H1 (cell line): ENCODE results near the gene BCAP31.

ENCODE experiments used
- BACH1 ChIP-seq: IDR thresholded peaks from 2 replicates; pipeline ENCODE4 v1.6.1; 2012; ENCODE audit warnings: low read length, improper control_type of control experiment
- POLR2AphosphoS5 ChIP-seq: IDR thresholded peaks from 2 replicates; pipeline ENCODE4 v1.6.1; 2011; ENCODE audit warnings: low read depth, low read length
- RAD21 ChIP-seq, 2 experiments: IDR thresholded peaks in 1 of 2; conservative IDR thresholded peaks in 1 of 2; 2 replicates each; pipeline ENCODE4 v1.6.1; 2011; ENCODE audit warnings: low read depth in 2 of 2, low read length in 2 of 2, improper control_type of control experiment in 1 of 2, inconsistent platforms in 1 of 2, mild to moderate bottlenecking in 1 of 2, moderate library complexity in 1 of 2
- TAF1 ChIP-seq: IDR thresholded peaks from 2 replicates; pipeline ENCODE4 v1.6.1; 2011; ENCODE audit warnings: mild to moderate bottlenecking, low read depth, low read length
- TF ChIP-seq, protein P1 (sequence below), 3 experiments: IDR thresholded peaks; 1 replicate in 2 of 3; 2 replicates in 1 of 3; pipeline versions ENCODE4 v1.5.1 to v1.6.1; 2011; ENCODE audit warnings: low read length in 3 of 3, mild to moderate bottlenecking in 3 of 3, inconsistent platforms in 2 of 3, low read depth in 1 of 3, moderate library complexity in 1 of 3; ENCODE audit not compliant: insufficient read depth in 1 of 3; ENCODE audit errors: control extremely low read depth in 1 of 3

DNA sequence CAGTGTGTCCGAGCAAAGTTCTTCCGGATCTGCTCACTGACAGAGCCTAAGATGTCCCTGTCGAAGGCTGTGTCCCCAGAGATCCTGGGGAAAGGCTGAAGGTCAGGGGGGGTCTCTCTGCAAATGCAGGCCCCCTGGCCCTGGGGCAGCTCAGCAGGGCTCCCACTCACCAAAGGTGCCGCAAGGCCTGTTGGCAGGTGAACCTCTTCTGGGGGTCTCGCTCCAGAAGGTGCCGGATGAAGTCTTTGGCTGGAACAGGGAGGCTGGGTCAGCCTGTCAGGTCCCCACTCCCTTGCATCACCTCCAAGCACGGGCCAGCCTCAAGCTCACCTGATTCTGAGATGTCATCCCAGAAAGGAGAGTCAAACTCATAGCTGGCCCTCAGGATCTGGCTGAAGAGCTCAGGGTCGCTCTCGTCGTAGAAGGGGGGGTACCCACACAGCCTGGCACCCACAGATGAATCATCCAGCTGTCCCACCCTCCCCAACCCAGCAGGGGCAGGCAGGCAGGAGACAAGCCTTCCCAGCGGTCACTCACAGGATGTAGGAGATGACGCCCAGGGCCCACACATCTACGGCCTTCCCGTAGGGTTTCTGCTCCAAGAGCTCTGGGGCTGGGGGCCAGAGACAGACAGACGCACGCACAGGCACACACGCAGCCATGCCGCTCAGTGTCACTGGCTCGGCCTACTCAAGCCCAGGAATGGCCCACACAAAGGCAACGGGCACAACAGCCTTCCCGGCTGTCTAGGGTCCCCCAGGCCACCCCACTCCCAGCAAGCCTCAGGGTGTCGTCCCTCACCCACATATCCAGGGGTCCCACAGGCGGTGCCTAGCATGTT lies 53.2 kb downstream of the BCAP31 start:
- TF ChIP-seq TAF1 (no peak), POLR2AphosphoS5 (no peak), RAD21 (IDR thresholded peaks at IDR 0.05 in 1 of 2, conservative IDR thresholded peaks at IDR 0.05 in 1 of 2; ENCODE audit: low read depth in 2 of 2, low read length in 2 of 2) (no peak), BACH1 (no peak)
- TF ChIP-seq, protein P1, sequence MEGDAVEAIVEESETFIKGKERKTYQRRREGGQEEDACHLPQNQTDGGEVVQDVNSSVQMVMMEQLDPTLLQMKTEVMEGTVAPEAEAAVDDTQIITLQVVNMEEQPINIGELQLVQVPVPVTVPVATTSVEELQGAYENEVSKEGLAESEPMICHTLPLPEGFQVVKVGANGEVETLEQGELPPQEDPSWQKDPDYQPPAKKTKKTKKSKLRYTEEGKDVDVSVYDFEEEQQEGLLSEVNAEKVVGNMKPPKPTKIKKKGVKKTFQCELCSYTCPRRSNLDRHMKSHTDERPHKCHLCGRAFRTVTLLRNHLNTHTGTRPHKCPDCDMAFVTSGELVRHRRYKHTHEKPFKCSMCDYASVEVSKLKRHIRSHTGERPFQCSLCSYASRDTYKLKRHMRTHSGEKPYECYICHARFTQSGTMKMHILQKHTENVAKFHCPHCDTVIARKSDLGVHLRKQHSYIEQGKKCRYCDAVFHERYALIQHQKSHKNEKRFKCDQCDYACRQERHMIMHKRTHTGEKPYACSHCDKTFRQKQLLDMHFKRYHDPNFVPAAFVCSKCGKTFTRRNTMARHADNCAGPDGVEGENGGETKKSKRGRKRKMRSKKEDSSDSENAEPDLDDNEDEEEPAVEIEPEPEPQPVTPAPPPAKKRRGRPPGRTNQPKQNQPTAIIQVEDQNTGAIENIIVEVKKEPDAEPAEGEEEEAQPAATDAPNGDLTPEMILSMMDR (IDR thresholded peaks at IDR 0.05; ENCODE audit: control extremely low read depth in 1 of 3, insufficient read depth in 1 of 3, low read depth in 1 of 3, low read length in 3 of 3) = no peak
